HG02943 (cell line): ENCODE measurements around the gene MOB3B.

ENCODE experiments used
- ATAC-seq: cut with Tn5 transposase; IDR thresholded peaks from one replicate; pipeline ENCODE4 v1.9.1; 2021; ENCODE audit warnings: mild to moderate bottlenecking, low read depth, moderate library complexity; ENCODE audit not compliant: unreplicated experiment

MOB3B gene

DNA sequence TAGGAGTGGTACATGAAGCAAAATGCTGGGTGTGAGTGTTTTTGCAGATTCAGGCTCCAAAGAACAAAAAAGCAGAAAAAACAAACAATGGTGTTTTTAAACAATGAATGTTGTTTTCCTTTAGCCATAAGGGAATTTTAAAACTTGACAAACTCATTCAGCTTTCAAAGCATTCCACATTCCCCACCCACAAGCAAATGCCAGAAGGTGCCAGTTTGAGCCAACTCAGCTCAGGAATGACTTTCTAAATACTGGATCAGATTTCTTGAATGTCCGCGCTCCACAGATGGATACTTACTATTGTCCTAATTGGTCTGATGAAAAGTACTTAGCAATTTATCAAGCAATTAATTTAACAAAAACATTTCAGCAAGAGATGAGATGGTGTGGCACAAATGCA, 12.9 kb upstream of the MOB3B start:
- ATAC-seq, result no peak

DNA sequence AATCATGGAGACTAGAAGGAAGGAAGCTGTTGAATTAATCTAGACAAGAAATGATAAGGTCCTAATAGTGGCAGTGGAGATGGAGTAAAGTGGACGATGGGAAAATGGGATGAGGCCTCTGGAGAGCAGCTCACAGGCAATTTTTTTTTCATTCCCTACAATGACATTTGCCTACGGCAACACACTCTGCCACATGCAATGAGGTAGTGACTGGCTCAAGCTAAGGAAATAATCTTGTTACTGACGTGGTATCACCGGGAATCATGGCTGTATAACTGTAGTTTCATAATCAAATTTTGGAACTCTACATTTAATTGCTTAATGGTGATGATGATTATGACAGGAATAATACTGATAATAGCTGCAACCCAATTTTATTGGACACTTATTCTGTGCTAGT, 12.1 kb upstream of the MOB3B start:
- ATAC-seq, result no peak

DNA sequence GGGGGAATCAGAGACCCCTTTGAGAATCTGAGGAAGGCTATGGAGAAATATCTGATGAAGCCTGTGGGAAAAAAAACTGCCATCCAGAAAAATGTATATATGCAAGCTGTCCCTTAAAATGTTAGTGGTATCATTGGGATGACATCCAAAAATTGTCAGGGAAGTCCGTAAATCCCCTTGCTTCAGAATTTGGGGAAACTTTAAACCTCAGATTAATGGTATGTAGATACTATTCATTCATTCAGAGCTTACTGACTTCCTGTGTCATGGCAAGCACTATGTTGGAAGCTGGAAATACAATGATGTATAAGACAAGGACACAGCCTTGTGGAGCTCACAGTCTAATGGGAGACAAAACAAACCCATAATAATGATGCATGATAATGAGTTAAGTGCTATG, 10.9 kb upstream of the MOB3B start:
- no peak for ATAC-seq

DNA sequence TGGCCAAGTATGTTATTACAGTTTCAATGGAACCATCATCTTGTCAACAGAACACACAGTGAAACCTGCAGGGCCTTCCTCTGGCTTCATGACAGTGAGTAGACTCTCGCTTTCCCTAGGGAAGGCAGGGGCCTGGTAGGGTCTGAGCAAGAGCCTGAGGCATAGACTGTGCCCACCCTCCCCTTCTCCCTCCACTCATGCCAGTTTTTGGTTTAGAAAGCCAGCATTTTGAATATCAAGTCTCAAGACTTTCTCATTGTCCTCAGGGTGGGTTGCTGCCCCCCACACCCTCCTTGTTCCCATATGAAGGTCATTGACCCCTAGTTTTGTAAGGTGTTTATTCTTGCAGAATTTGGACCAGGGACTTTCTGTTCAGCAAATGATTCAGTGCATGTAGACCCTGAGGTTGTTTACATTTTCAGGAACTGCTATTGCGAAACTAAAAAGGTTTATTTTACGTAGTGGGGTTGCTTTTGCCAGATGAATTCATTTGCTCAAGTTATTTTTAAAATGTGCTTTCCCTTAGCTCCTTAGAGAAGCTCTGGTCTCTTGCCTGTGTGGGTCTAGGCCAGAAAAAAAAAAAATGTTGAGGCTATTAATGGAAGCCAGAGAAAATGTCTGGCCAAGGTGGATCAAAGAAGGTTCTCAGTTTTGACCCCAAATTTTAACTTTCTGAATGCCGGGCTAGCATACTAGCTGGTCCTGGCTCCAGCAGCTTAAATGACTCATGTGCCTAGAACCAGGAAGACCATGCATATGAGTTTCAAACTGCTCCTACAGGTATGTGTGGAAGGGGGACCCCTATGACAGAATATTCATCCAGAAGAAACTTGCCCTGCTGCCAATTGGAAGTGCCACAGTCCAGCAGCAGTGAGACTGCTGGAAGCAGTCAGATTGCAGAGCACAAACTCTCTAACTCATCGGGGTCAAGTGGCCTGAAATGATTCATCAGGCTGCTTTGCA, 10.1 kb upstream of the MOB3B start:
- ATAC-seq, result no peak

DNA sequence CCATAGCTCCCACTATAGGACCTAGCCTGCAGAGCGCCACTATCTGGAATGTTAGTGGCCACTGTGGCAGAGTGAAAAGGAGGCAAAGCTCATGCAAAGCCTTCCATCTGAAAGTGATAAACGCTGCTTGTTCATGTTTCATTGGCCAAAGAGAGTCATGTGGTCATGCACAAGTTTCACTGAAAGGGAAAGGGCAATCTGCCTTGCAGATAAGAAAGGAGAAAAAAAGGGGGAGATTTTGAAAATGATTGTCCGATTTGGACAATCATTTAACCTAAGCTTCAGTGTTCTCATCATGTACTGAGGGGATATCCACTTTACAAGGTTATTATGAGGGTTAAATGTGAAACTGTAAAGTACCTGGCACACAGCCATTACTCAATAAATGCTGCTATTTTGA, 9.0 kb upstream of the MOB3B start:
- ATAC-seq, result no peak

DNA sequence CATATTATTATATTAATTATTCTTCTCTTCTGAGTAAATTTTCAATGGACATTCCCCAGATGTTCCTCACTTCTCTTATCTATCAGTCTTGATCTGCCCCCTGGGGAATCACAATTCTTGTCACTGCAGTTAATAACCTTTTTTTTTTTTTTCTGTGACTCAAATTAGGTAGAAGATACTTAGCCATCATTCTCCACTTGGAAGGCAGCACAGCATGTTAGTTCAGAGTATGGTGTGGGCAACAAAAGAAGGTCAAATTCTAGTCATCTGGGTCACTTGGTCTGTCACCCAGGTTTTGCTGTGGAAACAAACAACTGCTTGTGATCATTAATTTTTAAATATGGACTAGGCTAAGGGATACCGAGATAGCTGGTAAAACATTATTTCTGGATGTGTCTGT, 8.1 kb upstream of the MOB3B start:
- no peak for ATAC-seq

DNA sequence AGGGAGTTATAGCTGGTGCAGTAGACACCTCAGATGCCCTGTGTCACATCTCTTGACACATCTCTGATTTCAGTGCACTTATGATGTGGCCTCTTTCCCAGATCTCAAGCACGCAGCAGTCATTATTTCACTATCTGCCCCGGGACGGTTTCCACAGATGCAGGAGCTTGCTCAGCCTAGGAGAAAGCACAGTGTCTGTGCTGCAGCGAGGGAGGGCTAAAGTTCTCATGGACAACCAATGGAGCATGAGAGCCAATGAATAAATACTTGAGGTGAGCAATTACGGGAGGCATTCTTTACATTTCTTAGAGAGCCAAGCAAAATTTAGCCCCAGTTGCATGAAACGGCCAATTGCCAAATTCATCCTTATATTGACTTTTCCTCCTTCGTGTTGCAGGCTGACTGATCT, 7.4 kb upstream of the MOB3B start:
- no peak for ATAC-seq

DNA sequence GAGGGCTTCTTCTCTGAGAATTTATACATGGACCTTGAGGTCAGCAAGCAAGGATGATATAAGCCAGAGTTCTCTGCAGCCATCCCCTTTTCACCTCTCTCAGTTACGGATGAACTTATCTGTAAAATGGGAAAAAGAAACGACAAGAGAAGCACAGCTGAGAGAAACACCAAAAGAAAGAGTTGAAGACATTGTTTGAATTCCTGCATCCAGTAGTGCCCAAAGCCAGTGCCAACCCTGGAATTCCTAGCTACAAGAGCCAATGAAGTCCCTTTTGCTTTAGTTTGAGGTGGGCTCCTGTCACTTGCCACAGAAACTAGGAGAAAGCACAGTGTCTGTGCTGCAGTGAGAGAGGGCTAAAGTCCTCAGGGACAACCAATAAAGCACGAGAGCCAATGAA, 6.6 kb upstream of the MOB3B start:
- ATAC-seq, result no peak

DNA sequence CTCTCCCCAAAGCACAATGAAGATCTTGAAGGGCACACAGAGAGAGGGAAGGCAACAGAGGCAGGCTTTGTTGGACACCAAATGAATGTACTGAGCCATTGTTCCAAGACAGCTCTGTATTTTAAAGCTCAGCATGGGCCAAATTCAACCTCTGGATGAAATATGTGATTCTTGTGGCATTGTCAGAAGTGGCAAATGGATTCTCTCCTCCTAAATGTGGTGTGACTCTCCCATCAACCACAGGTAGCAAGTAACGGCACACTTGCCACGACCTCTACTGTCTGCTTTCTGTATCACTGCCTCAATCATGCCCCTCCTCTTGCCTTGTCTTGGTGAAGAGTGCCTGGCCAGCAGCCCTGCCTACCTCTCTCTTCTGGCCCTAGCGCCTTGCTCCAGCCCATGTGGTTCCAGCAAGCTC, 6.1 kb upstream of the MOB3B start:
- no peak for ATAC-seq

DNA sequence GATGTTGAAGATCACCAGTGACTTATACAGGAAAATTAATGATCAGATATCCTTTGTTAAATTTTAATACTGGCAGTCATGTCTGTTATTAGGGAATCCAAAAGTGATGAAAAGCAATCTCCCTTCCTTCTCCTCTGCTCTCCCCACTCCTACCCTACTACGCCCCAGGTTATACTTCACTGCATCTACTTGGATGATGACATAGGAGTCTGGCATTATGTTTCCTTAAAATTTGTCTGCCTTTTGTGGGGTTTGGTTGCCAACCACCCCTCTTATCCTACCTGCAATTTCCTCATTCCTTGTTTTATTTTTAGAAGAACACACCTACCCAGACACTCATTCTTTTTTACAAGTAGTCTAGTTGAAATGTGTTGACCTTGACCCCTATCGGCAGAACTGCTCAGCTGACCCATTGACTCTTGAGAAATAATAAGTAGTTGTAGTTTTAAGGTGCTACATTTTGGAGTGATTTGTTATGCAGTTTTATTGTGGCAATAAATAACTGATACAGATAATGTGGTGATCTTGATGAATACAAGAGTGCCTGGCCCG, 5.1 kb upstream of the MOB3B start:
- ATAC-seq, result no peak

DNA sequence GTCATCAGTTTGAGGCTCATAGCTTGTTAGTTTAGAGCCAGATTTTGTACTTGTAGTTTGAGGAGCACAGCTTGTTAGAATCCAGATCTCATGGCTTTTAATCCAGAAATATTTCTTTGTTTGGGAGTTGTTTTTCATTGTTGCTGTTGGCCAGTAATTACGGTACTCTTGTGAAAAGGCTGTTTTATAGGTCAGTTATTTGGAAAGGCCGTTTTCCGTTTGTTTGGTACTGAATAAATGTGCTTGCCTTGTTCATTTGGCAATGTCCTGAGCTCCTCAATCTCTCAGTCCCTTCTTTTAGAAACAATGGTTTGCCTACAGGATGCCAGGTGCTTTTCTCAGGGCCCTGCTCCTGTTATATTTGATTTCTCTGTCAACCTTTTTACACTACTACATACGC, 4.5 kb upstream of the MOB3B start:
- ATAC-seq, result no peak

DNA sequence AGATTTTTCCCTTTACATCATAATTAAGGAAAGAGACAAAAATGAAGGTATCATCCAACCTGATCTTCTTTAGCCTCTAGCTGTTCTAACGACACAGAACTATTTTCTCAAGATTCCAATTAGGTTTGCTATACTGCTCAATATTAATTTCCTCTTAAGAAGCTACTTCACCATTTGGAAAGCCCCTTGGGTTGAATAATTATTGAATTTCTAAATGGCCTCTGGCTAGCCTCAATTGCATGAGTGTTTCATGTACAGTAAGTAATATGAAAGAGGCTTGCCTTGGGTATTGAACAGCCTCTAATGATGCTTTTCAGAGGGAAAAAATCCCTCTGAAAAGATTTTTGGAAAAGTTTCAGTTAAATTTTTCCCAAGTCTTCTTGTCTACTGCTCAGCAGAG, 3.7 kb upstream of the MOB3B start:
- no peak for ATAC-seq

DNA sequence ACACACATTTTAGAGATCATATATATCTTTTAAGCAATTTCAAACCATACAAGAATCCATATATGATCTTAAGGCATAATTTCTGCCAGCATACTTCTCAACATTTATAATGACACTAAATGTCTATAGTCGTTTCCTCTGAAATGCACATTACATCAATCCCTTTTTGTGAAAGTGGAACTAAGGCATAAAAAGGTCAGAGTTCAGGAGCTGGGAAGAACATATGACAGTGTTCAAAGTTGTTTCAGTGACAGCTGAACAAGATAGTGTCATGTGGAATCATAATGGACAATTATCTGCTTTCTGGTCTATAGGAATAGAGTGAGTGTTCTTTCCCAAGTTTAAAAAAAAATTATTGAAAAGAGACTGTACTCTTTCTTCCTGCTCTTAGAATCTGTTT, 2.4 kb upstream of the MOB3B start:
- ATAC-seq, result no peak

DNA sequence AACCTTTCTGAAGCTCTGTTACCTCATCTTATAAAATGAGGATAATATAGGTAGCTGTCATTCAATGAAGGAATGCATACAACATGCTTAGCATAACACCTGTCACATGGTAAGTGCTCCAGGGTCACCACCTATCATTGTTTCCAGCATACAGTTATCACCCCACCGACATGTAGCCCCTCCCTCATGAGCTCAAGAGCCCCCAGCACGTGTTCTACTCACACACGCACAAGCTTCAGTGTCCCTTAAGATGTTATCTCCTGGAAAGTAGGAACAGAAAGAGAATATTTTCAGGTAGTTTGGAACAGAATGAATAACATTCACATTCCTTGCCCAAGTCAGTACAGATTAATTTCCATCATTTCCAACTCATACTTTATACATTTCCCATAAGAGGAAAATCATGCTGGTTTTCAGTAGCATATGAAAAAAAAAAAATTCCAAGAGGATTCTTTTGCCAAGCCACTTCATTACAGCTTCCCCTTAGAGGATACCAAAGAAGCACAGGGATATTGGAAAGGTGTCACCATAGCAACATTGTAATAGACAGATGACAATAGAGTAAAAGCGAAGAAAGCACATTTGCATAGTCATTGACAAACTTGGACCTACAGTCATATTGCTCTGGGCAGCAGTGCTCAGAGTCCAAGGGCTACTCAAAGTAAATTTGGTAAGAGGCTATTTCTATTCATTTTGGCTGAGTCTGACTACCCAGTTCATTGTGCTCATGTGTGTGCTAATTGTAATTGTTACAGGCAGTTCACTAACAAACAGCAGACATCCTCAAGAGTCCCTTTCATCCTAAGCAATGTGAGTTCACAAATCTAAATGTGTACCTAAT, 1.5 kb upstream of the MOB3B start:
- no peak for ATAC-seq

DNA sequence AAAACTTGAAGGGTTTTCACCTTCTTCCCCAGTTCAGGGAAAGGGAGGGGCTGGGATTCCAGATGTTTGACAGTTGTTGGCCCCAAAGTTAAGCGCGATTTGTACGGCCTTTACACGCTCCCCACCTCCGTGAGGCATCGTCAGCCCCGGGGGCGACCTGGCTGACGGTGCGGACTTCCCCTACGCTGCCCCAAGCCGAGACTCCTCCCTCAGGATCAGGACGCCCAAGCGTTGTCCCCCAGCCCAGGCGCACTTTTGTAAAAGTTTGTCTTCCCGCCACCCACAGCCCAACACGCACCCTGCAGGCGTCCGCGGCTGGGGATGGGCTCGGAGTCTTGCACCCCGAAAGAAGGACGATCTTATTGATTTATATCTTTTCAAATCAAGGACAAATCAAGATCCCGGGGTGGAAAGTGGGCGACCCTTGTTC, 713 bp downstream of the MOB3B start:
- peak; percentile 38 for ATAC-seq

DNA sequence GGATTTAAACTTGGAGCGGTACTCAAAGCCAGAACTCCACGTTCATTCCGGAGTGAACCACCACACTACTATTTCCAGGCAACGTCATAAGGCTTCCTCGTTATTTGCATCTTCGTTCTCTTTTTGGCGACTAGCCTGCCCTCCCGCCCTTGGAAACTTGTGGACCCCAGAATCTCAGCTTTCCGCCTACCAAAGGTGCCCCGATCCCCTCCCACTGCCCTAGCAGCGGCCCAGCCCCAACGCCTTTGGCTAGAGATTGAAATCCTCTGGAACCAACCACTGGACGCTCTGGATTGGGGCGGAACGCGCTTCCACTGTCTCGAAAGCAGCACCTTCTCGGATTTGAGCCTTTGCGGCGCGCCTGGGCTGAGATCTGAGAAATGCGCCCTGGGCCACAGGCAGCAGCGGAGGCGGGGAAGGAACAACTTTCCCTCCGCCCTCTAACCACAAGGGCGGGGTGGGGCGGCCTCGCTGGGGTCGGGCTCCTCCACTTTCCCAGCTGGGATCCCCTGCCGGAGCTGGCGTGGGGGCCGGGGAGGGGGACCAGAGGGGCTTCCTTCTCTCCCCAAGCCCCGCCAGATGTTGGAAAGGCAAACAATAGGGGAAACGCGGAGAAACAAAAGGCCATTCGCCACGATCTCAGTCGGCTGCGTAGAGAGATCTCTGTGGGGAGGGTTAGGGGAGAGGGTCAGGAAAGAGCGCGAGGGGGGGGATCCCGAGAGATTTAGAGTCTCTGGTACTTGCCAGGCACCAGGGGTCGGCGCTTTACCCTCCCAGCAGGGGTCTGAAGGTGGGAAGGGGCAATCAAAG, 1.3 kb downstream of the MOB3B start:
- peak; percentile 43 for ATAC-seq

DNA sequence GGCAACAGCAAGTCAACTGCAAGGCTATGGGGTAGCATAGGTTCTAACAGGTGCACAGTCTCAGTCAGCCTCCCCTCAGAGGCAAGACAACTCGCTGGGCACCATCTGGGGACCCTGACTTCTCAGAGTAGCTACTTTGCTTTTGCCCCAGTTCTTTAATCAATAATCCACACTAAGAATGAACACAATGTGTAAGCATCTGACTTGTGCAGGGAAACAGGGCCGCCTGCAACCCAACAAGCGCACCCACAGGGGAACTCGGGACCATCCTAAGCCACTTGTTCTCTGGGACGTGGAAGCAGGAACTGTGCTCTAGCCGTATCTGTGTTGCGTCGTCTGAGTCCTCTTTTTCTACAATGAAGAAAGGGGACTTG, 1.9 kb downstream of the MOB3B start:
- no peak for ATAC-seq

DNA sequence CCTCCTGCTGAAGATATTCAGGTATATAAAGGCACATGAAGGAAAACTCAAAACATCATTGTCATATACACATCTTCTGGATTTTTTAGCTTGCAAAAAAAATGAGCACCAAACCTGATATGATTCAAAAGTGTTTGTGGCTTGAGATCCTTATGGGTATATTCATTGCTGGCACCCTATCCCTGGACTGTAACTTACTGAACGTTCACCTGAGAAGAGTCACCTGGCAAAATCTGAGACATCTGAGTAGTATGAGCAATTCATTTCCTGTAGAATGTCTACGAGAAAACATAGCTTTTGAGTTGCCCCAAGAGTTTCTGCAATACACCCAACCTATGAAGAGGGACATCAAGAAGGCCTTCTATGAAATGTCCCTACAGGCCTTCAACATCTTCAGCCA, 5.4 kb downstream of the MOB3B start, which contains the start of gene IFNK:
IFNK (plus strand) TSS at position 55 of the 400 bp plus-strand sequence; CDS start at position 102, 47 bp downstream.
- ATAC-seq, result no peak

DNA sequence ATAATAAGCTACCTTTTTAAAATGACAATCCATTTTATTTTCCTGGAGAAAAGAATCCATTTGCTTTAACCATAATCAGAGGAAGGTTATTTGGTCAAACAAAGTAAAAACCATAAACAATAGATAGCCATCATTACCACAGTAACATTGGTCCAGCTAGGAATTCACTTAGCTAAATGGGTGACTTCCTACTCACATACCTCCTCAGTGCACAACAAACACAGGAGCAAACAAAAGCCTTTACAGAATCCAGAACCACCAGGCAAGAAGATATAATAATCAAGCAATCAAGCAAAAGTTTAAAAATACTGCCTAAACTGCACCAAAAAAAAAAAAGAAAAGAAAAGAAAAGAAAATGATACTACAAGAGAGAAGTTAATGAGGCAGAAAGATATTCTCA, 6.5 kb downstream of the MOB3B start:
- ATAC-seq, result no peak

DNA sequence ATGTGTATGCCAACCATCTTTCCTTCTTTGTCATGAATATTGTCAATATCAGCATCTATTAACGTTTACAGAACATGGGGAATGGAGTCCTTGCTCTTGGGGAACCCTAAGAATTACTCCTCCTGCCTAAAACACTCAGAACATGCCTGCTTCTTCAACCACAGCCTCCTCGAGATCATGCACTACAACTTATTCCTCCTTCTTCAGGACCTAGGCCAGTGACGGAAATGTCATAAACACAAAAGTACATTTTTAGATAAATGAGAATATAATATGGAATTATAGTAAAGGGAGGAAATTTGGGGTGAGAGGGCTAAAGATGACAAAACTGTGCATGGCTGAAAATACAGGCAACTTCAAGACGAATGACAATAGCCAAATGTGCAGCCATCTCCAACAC, 8.6 kb downstream of the MOB3B start:
- no peak for ATAC-seq
